RWPE2 (cell line): Measurements from ENCODE around the gene PKNOX2.
A peak's percentile ranks its signal among the peaks of the same experiment; 100 is the strongest.

ENCODE experiments used
- ATAC-seq: fragments of 200-7000 bp; cut with Tn5 transposase; 3 replicates; pipeline ENCODE4 v1.9.1; 2021; ENCODE audit warnings: low read depth
- DNase-seq: peaks from one replicate; pipeline ENCODE4 v3.0.0-alpha.2; 2020; ENCODE audit warnings: low spot score
- H3K27ac ChIP-seq: fragments of 450-650 bp; 2 replicates; pipeline ENCODE4 v1.5.1; 2017; ENCODE audit warnings: mild to moderate bottlenecking; ENCODE audit not compliant: poor library complexity, severe bottlenecking
- H3K27me3 ChIP-seq: fragments of 250-450 bp; sonication (Bioruptor Pico); 2 replicates; pipeline ENCODE4 v1.5.1; 2021; ENCODE audit warnings: mild to moderate bottlenecking, moderate library complexity; ENCODE audit not compliant: insufficient read depth, poor library complexity, severe bottlenecking
- H3K36me3 ChIP-seq: fragments of 250-450 bp; sonication (Bioruptor Pico); 2 replicates; pipeline ENCODE4 v1.5.1; 2020; ENCODE audit warnings: low read depth, mild to moderate bottlenecking, moderate library complexity
- H3K4me1 ChIP-seq: fragments of 250-450 bp; sonication (Bioruptor Pico); 2 replicates; pipeline ENCODE4 v1.5.1; 2021; ENCODE audit warnings: mild to moderate bottlenecking, moderate library complexity; ENCODE audit not compliant: insufficient read depth, poor library complexity, severe bottlenecking
- H3K4me3 ChIP-seq: fragments of 250-450 bp; sonication (Bioruptor Pico); 2 replicates; pipeline ENCODE4 v1.5.1; 2021; ENCODE audit warnings: mild to moderate bottlenecking, moderate library complexity; ENCODE audit not compliant: severe bottlenecking
- H3K9me3 ChIP-seq: fragments of 250-450 bp; sonication (Bioruptor Pico); 2 replicates; pipeline ENCODE4 v1.5.1; 2021; ENCODE audit warnings: mild to moderate bottlenecking, moderate library complexity; ENCODE audit not compliant: severe bottlenecking
- TF ChIP-seq, protein P1 (sequence below): fragments of 450-650 bp; IDR thresholded peaks from one replicate; pipeline ENCODE4 v1.5.1; 2017; ENCODE audit warnings: mild to moderate bottlenecking, moderate library complexity; ENCODE audit not compliant: poor library complexity, severe bottlenecking

The PKNOX2 gene

DNA sequence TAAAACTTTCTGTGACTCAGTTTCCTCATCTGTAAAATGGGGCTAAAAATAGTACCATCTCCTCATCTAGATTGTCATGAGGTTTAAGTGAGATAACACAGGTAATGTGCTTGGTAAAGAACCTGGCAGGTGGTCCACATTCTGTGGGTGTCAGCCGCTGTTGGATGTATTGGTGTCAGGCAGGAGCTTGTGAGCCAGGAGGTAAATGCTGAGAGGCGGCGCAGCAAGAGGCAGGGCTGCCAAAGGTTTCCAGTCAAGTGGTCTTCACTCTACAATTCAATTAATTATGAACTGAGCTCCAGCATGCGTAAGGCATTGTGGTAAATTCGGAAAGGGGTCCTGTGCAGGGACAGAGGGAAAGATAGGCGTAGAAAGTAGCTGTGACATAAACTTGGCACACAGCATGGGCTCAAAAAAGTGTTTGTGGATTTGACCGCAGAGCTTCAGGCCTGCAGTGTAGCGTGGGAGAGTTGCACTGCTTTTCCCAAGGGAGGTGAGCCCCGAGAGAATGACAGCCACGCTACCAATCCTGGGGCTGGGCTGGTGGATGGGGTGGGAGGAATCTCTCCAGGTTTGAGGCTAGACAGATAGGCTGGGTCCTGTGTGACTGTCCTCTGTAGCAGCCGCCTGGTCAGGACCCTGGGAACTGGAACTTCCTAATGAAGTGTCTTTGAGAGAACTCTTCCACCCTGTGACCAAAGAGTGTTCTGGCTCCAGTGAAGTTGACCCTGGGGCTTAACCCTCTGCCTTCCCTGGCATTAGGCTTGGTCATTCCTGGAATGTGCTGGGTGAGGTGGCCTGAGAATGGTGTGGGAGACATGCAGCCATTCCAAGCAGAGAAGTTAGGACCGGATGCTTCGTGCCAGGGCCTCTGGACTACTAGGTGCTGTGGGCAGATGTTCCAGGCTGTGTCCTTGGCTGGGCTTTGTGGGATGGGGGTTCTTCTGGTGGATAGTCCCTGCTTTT is 209.2 kb downstream of the PKNOX2 start:
- H3K4me3 ChIP-seq = no peak overlapping the region
- H3K4me1 ChIP-seq = no peaks in the 10 kb centered on the region
- DNase-seq (no peak), ATAC-seq (no peak)
- TF ChIP-seq, protein P1, sequence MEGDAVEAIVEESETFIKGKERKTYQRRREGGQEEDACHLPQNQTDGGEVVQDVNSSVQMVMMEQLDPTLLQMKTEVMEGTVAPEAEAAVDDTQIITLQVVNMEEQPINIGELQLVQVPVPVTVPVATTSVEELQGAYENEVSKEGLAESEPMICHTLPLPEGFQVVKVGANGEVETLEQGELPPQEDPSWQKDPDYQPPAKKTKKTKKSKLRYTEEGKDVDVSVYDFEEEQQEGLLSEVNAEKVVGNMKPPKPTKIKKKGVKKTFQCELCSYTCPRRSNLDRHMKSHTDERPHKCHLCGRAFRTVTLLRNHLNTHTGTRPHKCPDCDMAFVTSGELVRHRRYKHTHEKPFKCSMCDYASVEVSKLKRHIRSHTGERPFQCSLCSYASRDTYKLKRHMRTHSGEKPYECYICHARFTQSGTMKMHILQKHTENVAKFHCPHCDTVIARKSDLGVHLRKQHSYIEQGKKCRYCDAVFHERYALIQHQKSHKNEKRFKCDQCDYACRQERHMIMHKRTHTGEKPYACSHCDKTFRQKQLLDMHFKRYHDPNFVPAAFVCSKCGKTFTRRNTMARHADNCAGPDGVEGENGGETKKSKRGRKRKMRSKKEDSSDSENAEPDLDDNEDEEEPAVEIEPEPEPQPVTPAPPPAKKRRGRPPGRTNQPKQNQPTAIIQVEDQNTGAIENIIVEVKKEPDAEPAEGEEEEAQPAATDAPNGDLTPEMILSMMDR = no peak
- no peaks in the 10 kb centered on the region for H3K36me3 ChIP-seq
- no peaks in the 10 kb centered on the region for H3K9me3 ChIP-seq
- no peak overlapping the region for H3K27ac ChIP-seq
- H3K27me3 ChIP-seq = peaks cover 3% of the 10 kb centered on the region

DNA sequence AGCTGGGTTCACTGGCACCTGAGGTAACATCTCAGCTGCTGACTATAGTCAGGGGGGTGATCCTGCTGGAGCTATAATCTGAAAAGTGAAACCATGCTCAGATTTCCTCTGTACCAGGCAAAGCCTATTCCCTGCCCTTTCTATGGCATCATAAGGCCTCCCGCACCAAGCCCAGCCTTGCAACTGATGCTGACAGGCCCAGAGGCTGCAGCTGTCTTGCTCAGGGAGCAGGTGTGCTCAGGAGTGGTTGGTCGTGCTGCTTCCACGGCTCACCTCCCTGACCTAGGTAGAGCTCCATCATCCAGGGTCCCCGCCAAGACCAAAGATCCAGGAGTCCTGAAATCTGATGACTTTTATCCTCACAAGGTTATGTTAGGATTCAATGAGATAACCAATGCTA is 209.8 kb downstream of the PKNOX2 start:
- no peaks in the 10 kb centered on the region for H3K36me3 ChIP-seq
- no peaks in the 10 kb centered on the region for H3K4me1 ChIP-seq
- TF ChIP-seq, protein P1 = no peak
- no peaks in the 10 kb centered on the region for H3K9me3 ChIP-seq
- no peak overlapping the region for H3K27ac ChIP-seq
- no peak for DNase-seq
- H3K27me3 ChIP-seq = peaks cover 3% of the 10 kb centered on the region
- ATAC-seq = no peak; the same call in 2 of the 3 replicates
- no peak overlapping the region for H3K4me3 ChIP-seq

DNA sequence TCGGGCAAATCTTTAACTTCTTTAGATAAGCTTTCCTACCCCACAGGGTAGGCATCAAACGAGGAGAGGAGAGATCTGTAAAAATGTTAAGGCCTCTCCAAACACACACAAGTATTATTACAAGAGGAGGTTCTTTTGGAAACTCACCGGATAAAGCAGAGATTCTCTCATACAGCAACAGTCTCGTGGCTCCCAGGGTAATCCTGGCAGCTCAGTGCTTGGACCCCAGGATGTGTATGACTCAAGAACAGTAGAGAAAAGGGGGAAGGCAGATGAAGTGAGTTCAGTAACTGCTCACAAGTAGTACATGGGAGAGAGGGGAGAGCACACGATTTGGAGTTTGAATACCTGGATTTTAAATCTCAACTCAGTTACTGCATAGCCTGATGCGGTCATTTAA is 210.6 kb downstream of the PKNOX2 start:
- TF ChIP-seq, protein P1 = no peak
- no peaks in the 10 kb centered on the region for H3K9me3 ChIP-seq
- H3K4me1 ChIP-seq = no peaks in the 10 kb centered on the region
- H3K36me3 ChIP-seq = no peaks in the 10 kb centered on the region
- no peak for ATAC-seq
- H3K4me3 ChIP-seq = no peak overlapping the region
- no peak overlapping the region for H3K27ac ChIP-seq
- peaks cover 6% of the 10 kb centered on the region for H3K27me3 ChIP-seq
- no peak for DNase-seq

DNA sequence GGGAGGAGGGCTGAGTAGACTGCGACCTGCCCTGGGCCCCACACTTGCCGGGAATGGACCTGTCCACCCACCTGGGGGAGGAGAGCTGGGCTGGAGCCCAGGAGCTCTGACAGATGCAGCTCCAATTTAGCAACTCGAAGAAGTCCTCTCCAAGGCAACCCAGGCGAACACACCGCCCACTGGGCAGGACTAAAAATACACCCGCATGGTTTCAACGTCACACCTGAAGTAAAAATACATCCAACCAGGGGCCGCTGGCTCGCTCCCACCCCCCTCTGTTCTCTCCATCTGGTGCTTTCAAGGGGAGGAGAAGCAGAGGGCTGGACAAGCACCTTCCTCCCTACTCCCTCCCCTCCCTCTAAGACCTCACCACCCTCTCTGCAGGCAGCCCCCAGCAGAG is 211.6 kb downstream of the PKNOX2 start:
- DNase-seq (no peak), ATAC-seq (peak; percentile 61)
- peaks cover 13% of the 10 kb centered on the region for H3K27me3 ChIP-seq
- H3K4me3 ChIP-seq = no peak overlapping the region
- TF ChIP-seq, protein P1 = no peak
- no peak overlapping the region for H3K27ac ChIP-seq
- no peaks in the 10 kb centered on the region for H3K36me3 ChIP-seq
- no peaks in the 10 kb centered on the region for H3K4me1 ChIP-seq
- H3K9me3 ChIP-seq = no peaks in the 10 kb centered on the region

DNA sequence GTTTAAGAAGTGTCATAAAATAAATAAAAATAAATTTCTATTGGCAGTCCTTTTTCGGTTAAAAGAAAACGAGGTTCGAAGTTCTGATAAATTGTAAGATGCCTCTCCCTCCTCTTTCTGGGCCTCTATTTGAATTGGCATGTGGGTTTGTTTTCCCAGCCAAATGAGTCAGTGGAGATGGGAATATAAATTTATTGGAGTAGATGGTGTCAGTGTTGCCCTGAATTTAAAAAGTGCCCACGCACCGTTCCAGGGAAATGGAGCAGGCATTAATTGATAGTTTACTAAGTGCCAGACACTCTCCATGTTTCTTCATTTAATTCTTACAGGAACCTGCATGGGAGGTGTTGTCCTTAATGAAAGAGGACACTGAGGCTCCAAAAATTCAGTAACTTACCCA is 212.3 kb downstream of the PKNOX2 start:
- Histone ChIP-seq H3K4me3 (no peak overlapping the region), H3K27ac (no peak overlapping the region), H3K4me1 (no peaks in the 10 kb centered on the region), H3K27me3 (peaks cover 19% of the 10 kb centered on the region), H3K9me3 (no peaks in the 10 kb centered on the region), H3K36me3 (no peaks in the 10 kb centered on the region)
- DNase-seq (no peak), ATAC-seq (no peak)
- TF ChIP-seq, protein P1 = no peak
